Caco-2 (cell line): Measurements from ENCODE around the gene MLC1. TPM values are rescaled to one million over a fixed set of nuclear protein-coding genes. Genes with fewer than 3 reads are reported as not detected.

Experiments used
- BruUV-seq: library from RNA; stranded (reverse); fragments of 400-500 nt; replicated peaks from 2 replicates; lab custom pipeline; 2021; lab: Mats Ljungman, UMichigan
- CTCF ChIA-PET: fragments of 300-600 bp; sonication (Branson Sonifier 250); formaldehyde crosslinking; loops from one replicate; lab custom pipeline; 2022; ENCODE audit warnings: antibody characterized with exemption; lab: Charles Lee
- POLR2A ChIA-PET: fragments of 300-600 bp; sonication (Branson Sonifier 250); formaldehyde crosslinking; loops from one replicate; lab custom pipeline; 2022; ENCODE audit warnings: antibody characterized with exemption; lab: Charles Lee
- DNase-seq, 2 experiments: peaks; one replicate each; pipeline versions ENCODE4 v3.0.0 to v3.0.0-alpha.2; 2020 to 2022
- H3K27me3 ChIP-seq: replicated peaks from 2 replicates; pipeline ENCODE4 v1.6.0; 2011; ENCODE audit warnings: low read length; ENCODE audit not compliant: control insufficient read depth, insufficient read depth
- H3K36me3 ChIP-seq: 2 replicates; pipeline ENCODE4 v1.5.1; 2011; ENCODE audit warnings: low read length; ENCODE audit not compliant: control insufficient read depth, insufficient read depth
- H3K4me1 ChIP-seq: fragments of 250-450 bp; sonication (Bioruptor Pico); 2 replicates; pipeline ENCODE4 v1.5.1; 2020; ENCODE audit warnings: mild to moderate bottlenecking
- H3K4me3 ChIP-seq: 2 replicates; pipeline ENCODE4 v1.5.1; 2011; ENCODE audit warnings: low read depth, mild to moderate bottlenecking, control low read depth, low read length
- H3K9me3 ChIP-seq: fragments of 250-450 bp; sonication (Bioruptor Pico); 2 replicates; pipeline ENCODE4 v1.5.1; 2020; ENCODE audit warnings: mild to moderate bottlenecking, moderate library complexity
- H3K27ac Mint-ChIP-seq: one replicate; pipeline ENCODE4 v1.8.0; 2022; ENCODE audit warnings: mixed read lengths; ENCODE audit not compliant: unreplicated experiment
- H3K27me3 Mint-ChIP-seq: one replicate; pipeline ENCODE4 v1.8.0; 2022; ENCODE audit warnings: mixed read lengths; ENCODE audit not compliant: insufficient read depth, unreplicated experiment
- H3K36me3 Mint-ChIP-seq: one replicate; pipeline ENCODE4 v1.8.0; 2022; ENCODE audit warnings: mild to moderate bottlenecking, mixed read lengths; ENCODE audit not compliant: insufficient read depth, unreplicated experiment
- H3K4me1 Mint-ChIP-seq: one replicate; pipeline ENCODE4 v1.8.0; 2022; ENCODE audit warnings: low read depth, mixed read lengths; ENCODE audit not compliant: unreplicated experiment
- H3K4me3 Mint-ChIP-seq: one replicate; pipeline ENCODE4 v1.8.0; 2022; ENCODE audit warnings: mild to moderate bottlenecking, moderate library complexity, mixed read lengths; ENCODE audit not compliant: unreplicated experiment
- H3K9me3 Mint-ChIP-seq: one replicate; pipeline ENCODE4 v1.8.0; 2022; ENCODE audit warnings: mixed read lengths; ENCODE audit not compliant: unreplicated experiment
- CTCF ChIP-seq, 2 experiments: fragments of 200-600 bp in 1 of 2; IDR thresholded peaks; 1 replicate in 1 of 2; 2 replicates in 1 of 2; pipeline versions ENCODE4 v1.5.1 to v1.8.0; 2011 to 2022; ENCODE audit warnings: antibody characterized with exemption in 1 of 2, control low read depth in 1 of 2, inconsistent platforms in 1 of 2, low read depth in 1 of 2, low read length in 1 of 2, mild to moderate bottlenecking in 1 of 2, moderate library complexity in 1 of 2; ENCODE audit not compliant: insufficient read depth in 1 of 2, severe bottlenecking in 1 of 2, unreplicated experiment in 1 of 2
- intact Hi-C: fragments of 100-400 bp; cut with micrococcal nuclease; formaldehyde crosslinking; loops from one replicate; pipeline ENCODE4 v1.10.0; 2022; ENCODE audit not compliant: unreplicated experiment
- total RNA-seq: library from RNA; stranded (reverse); gene quantifications from 2 replicates; pipeline ENCODE4 v1.2.3, GENCODE V29; 2022

MLC1 gene
- total RNA-seq, 1 experiment from 2014 or later: 0.14 TPM

- no peak for TF ChIP-seq CTCF (IDR thresholded peaks at IDR 0.05; ENCODE audit: insufficient read depth in 1 of 2, low read depth in 1 of 2, low read length in 1 of 2, severe bottlenecking in 1 of 2, unreplicated experiment in 1 of 2)
- no peaks in the 10 kb centered on the region for H3K36me3 Mint-ChIP-seq
- H3K36me3 ChIP-seq: no peaks in the 10 kb centered on the region
- no peaks in the 10 kb centered on the region for H3K4me1 Mint-ChIP-seq
- H3K27ac Mint-ChIP-seq: no peak overlapping the region
- DNase-seq: peak in 1 of 2 experiments; percentile 31
- H3K4me1 ChIP-seq: no peaks in the 10 kb centered on the region
- H3K4me3 Mint-ChIP-seq: no peak overlapping the region
- no peaks in the 10 kb centered on the region for H3K27me3 Mint-ChIP-seq
- H3K4me3 ChIP-seq: no peak overlapping the region
- ChIA-PET CTCF (no interaction called here), POLR2A (no interaction called here)
- no peaks in the 10 kb centered on the region for H3K9me3 ChIP-seq
- peaks cover 6% of the 10 kb centered on the region for H3K9me3 Mint-ChIP-seq
- BruUV-seq: no TSS peak
- intact Hi-C loops: no loop called here
- no peaks in the 10 kb centered on the region for H3K27me3 ChIP-seq
These were observed 31.4 kb downstream of the MLC1 start for GRCh38 chr22:50053861-50054260.

GRCh38 chr22:50051930-50052329 lies 33.3 kb downstream of the MLC1 start:
- Histone ChIP-seq H3K4me1 (no peaks in the 10 kb centered on the region), H3K27me3 (no peaks in the 10 kb centered on the region), H3K4me3 (no peak overlapping the region), H3K36me3 (no peaks in the 10 kb centered on the region), H3K9me3 (no peaks in the 10 kb centered on the region)
- no peak for TF ChIP-seq CTCF (IDR thresholded peaks at IDR 0.05; ENCODE audit: insufficient read depth in 1 of 2, low read depth in 1 of 2, low read length in 1 of 2, severe bottlenecking in 1 of 2, unreplicated experiment in 1 of 2)
- no TSS peak for BruUV-seq
- Mint-ChIP-seq H3K4me3 (no peak overlapping the region), H3K36me3 (no peaks in the 10 kb centered on the region), H3K9me3 (peaks cover 6% of the 10 kb centered on the region), H3K27me3 (no peaks in the 10 kb centered on the region), H3K4me1 (no peaks in the 10 kb centered on the region), H3K27ac (no peak overlapping the region)
- no peak for DNase-seq
- intact Hi-C loops: no loop called here
- ChIA-PET POLR2A (no interaction called here), CTCF (no interaction called here)

GRCh38 chr22:50049299-50050195 lies 35.7 kb downstream of the MLC1 start:
- no peaks in the 10 kb centered on the region for H3K9me3 ChIP-seq
- intact Hi-C loops: no loop called here
- no peaks in the 10 kb centered on the region for H3K27me3 ChIP-seq
- Mint-ChIP-seq H3K4me3 (no peak overlapping the region), H3K36me3 (no peaks in the 10 kb centered on the region), H3K9me3 (peaks cover 6% of the 10 kb centered on the region), H3K27me3 (no peaks in the 10 kb centered on the region), H3K27ac (no peak overlapping the region), H3K4me1 (no peaks in the 10 kb centered on the region)
- no peak for TF ChIP-seq CTCF (IDR thresholded peaks at IDR 0.05; ENCODE audit: insufficient read depth in 1 of 2, low read depth in 1 of 2, low read length in 1 of 2, severe bottlenecking in 1 of 2, unreplicated experiment in 1 of 2)
- no peaks in the 10 kb centered on the region for H3K4me1 ChIP-seq
- no peak overlapping the region for H3K4me3 ChIP-seq
- H3K36me3 ChIP-seq: no peaks in the 10 kb centered on the region
- ChIA-PET POLR2A (no interaction called here), CTCF (no interaction called here)
- BruUV-seq: no TSS peak
- no peak for DNase-seq
